GM12878 (cell line): ENCODE data around the gene GABRB1. TPM values are rescaled to one million over a fixed set of nuclear protein-coding genes. Genes with fewer than 3 reads are reported as not detected.
"Not testable (repeated sequence)": the region's sequence is repeated elsewhere in the genome, so short reads cannot be mapped to it uniquely, and the experiment has no call there.

Experiments used
- ATAC-seq: fragments of 200-7000 bp; cut with Tn5 transposase; 3 replicates; pipeline ENCODE4 v1.9.1; 2020; ENCODE audit warnings: mild to moderate bottlenecking, moderate library complexity
- BruUV-seq: library from RNA; stranded (reverse); fragments of 400-500 nt; replicated peaks from 2 replicates; lab custom pipeline; 2021; lab: Mats Ljungman, UMichigan
- CTCF ChIA-PET: fragments of 300-600 bp; sonication (Branson Sonifier 250); formaldehyde crosslinking; extraction: SDS; loops from one replicate; lab custom pipeline; 2021; ENCODE audit warnings: inconsistent platforms; lab: Yijun Ruan, JAX
- POLR2A ChIA-PET: fragments of 350-600 bp; formaldehyde crosslinking; extraction: SDS; loops from one replicate; lab custom pipeline; 2021; ENCODE audit warnings: inconsistent platforms; lab: Charles Lee
- RAD21 ChIA-PET: fragments of 300-600 bp; sonication (Branson Sonifier 250); formaldehyde crosslinking; loops from one replicate; lab custom pipeline; 2023; ENCODE audit warnings: antibody characterized with exemption; ENCODE audit not compliant: unreplicated experiment; lab: Charles Lee
- SMC1A ChIA-PET: fragments of 300-600 bp; sonication (Branson Sonifier 250); formaldehyde crosslinking; loops from one replicate; lab custom pipeline; 2023; ENCODE audit not compliant: unreplicated experiment, uncharacterized antibody; lab: Charles Lee
- DNase-seq: peaks from one replicate; pipeline ENCODE4 v3.0.0-alpha.2; 2011; ENCODE audit warnings: low read depth, low spot score
- FAIRE-seq: peaks from 3 replicates; lab custom pipeline; 2011; peaks lifted over from hg19 to GRCh38; lab: Jason Lieb, UNC
- H2AFZ ChIP-seq: 2 replicates; pipeline ENCODE4 v1.6.0; 2011; ENCODE audit warnings: low read depth, low read length, control low read depth; ENCODE audit not compliant: control insufficient read depth
- H3K27ac ChIP-seq: 2 replicates; pipeline ENCODE4 v1.5.1; 2011; ENCODE audit warnings: control low read depth; ENCODE audit not compliant: control insufficient read depth, insufficient read depth
- H3K27me3 ChIP-seq, 2 experiments: replicated peaks in 1 of 2; 2 replicates each; pipeline versions ENCODE4 v1.6.0 to v1.6.1; 2011; ENCODE audit warnings: low read length in 1 of 2; ENCODE audit not compliant: control insufficient read depth in 2 of 2, insufficient read depth in 2 of 2
- H3K36me3 ChIP-seq, 2 experiments: 2 replicates each; pipeline ENCODE4 v1.5.1; 2011; ENCODE audit warnings: low read length in 1 of 2; ENCODE audit not compliant: control insufficient read depth in 2 of 2, insufficient read depth in 2 of 2
- H3K4me1 ChIP-seq: 2 replicates; pipeline ENCODE4 v1.6.1; 2011; ENCODE audit warnings: mild to moderate bottlenecking, low read length, moderate library complexity, mixed read lengths; ENCODE audit not compliant: control insufficient read depth, insufficient read depth
- H3K4me2 ChIP-seq: 2 replicates; pipeline ENCODE4 v1.6.0; 2011; ENCODE audit warnings: control low read depth; ENCODE audit not compliant: control insufficient read depth, insufficient read depth
- H3K4me3 ChIP-seq: fragments of 200-600 bp; sonication (generic); 2 replicates; pipeline ENCODE4 v1.5.1; 2016
- H3K79me2 ChIP-seq: 2 replicates; pipeline ENCODE4 v1.6.0; 2011; ENCODE audit warnings: low read length; ENCODE audit not compliant: control insufficient read depth, insufficient read depth
- H3K9ac ChIP-seq: 2 replicates; pipeline ENCODE4 v1.8.0; 2011; ENCODE audit warnings: low read length, control low read depth, mixed read lengths; ENCODE audit not compliant: control insufficient read depth, insufficient read depth
- H3K9me3 ChIP-seq: replicated peaks from 3 replicates; pipeline ENCODE4 v1.5.1; 2011; ENCODE audit warnings: mild to moderate bottlenecking, low read length; ENCODE audit not compliant: control insufficient read depth, insufficient read depth
- H4K20me1 ChIP-seq: 2 replicates; pipeline ENCODE4 v1.6.0; 2011; ENCODE audit not compliant: control insufficient read depth, insufficient read depth
- CEBPB ChIP-seq, 2 experiments: fragments of 150-350 bp in 1 of 2; IDR thresholded peaks; 2 replicates each; pipeline ENCODE4 v1.6.1; 2012 to 2014; ENCODE audit warnings: low read depth in 2 of 2, low read length in 2 of 2, borderline replicate concordance in 1 of 2, inconsistent platforms in 1 of 2
- NR2C1 ChIP-seq: fragments of 450-650 bp; IDR thresholded peaks from 2 replicates; pipeline ENCODE4 v1.6.1; 2017; ENCODE audit warnings: antibody characterized with exemption, mild to moderate bottlenecking, moderate library complexity
- PAX5 ChIP-seq: IDR thresholded peaks from 2 replicates; pipeline ENCODE4 v1.6.1; 2011; ENCODE audit warnings: low read depth, low read length, borderline replicate concordance
- RELA ChIP-seq: fragments of 450-650 bp; IDR thresholded peaks from 2 replicates; pipeline ENCODE4 v1.8.0; 2014; ENCODE audit warnings: borderline replicate concordance; ENCODE audit not compliant: partially characterized antibody
- SP1 ChIP-seq: IDR thresholded peaks from one replicate; pipeline ENCODE4 v1.6.1; 2011; ENCODE audit warnings: low read depth, low read length
- SUZ12 ChIP-seq: fragments of 200-600 bp; sonication (generic); IDR thresholded peaks from one replicate; pipeline ENCODE4 v1.6.1; 2018; ENCODE audit warnings: antibody characterized with exemption, mild to moderate bottlenecking; ENCODE audit not compliant: unreplicated experiment
- ZBTB40 ChIP-seq: fragments of 450-650 bp; IDR thresholded peaks from 2 replicates; pipeline ENCODE4 v1.6.1; 2016; ENCODE audit warnings: mild to moderate bottlenecking, moderate library complexity, borderline replicate concordance
- ZNF622 ChIP-seq: fragments of 450-650 bp; IDR thresholded peaks from 2 replicates; pipeline ENCODE4 v1.6.1; 2017; ENCODE audit warnings: mild to moderate bottlenecking, inconsistent platforms
- ZZZ3 ChIP-seq: IDR thresholded peaks from 2 replicates; pipeline ENCODE4 v1.6.1; 2011; ENCODE audit warnings: low read depth; ENCODE audit not compliant: control insufficient read depth, insufficient read length
- WGBS: methylation state at CpG from one replicate; pipeline ENCODE4 v1.1.6; 2016; ENCODE audit warnings: low lambda C conversion rate; ENCODE audit not compliant: insufficient replicate concordance, insufficient coverage; ENCODE audit errors: missing lambda C conversion rate; 5-methylcytosine and 5-hydroxymethylcytosine counted together
- in situ Hi-C: fragments of 300-500 bp; cut with MboI; formaldehyde crosslinking; loops from 9 replicates; pipeline ENCODE4 v1.14.3; 2018; ENCODE audit warnings: mixed read lengths
- intact Hi-C: fragments of 100-400 bp; cut with micrococcal nuclease; formaldehyde crosslinking; loops from one replicate; pipeline ENCODE4 v1.14.2; 2022; ENCODE audit not compliant: unreplicated experiment
- polyA plus RNA-seq, 11 experiments: library from polyadenylated mRNA; depleted of rRNA in 4 of 11; unstranded in 6 of 11; stranded (reverse) in 5 of 11; fragments of >200 nt; fragmentation: Nextera tagmentation in 4 of 11; fragmentation: Illumina TruSeq in 1 of 11; extraction: Ambion mirVana in 4 of 11; extraction: Trizol in 1 of 11; gene quantifications; 1 replicate in 1 of 11; 2 replicates in 10 of 11; pipeline versions ENCODE4 v1.2.1 to v1.2.3, GENCODE V29; 2011 to 2016; ENCODE audit warnings: inconsistent platforms in 2 of 11, missing spikeins in 2 of 11, low read depth in 1 of 11
- total RNA-seq, 4 experiments: library from RNA; depleted of rRNA in 3 of 4; stranded (reverse); fragments of >200 nt in 3 of 4; fragmentation: Illumina TruSeq in 1 of 4; extraction: Trizol in 1 of 4; gene quantifications; 2 replicates each; pipeline versions ENCODE4 v1.2.1 to v1.2.3, GENCODE V29; 2013 to 2021

The GABRB1 gene
- total and polyA plus RNA-seq, 10 of the 15 experiments (the other 5 are each of a cell fraction or from before 2014, with no cell fraction given), result 0.13 to 0.92 TPM; not detected in 8

- TF ChIP-seq ZBTB40 (no peak), NR2C1 (no peak), PAX5 (no peak), SUZ12 (no peak), ZNF622 (no peak), CEBPB (IDR thresholded peaks at IDR 0.05; ENCODE audit: borderline replicate concordance in 1 of 2, low read depth in 2 of 2, low read length in 2 of 2) (no peak), SP1 (no peak), RELA (no peak), ZZZ3 (no peak)
Measured at GRCh38 chr4:47374477-47374876, 343.1 kb downstream of the GABRB1 start (continued).

- 78% methylated on average over 34 of the region's 37 CpGs for WGBS
- SMC1A ChIA-PET, result interaction anchor here (0.6 kb wide), 1 partner anchor 256 kb away, joined by 3 read pairs; no protein-coding TSS in a partner anchor
- H3K79me2 ChIP-seq, H4K20me1 ChIP-seq, intact Hi-C loops, H3K9me3 ChIP-seq, H3K4me3 ChIP-seq, POLR2A ChIA-PET, RAD21 ChIA-PET, BruUV-seq, H3K4me1 ChIP-seq, H3K27me3 ChIP-seq, H3K9ac ChIP-seq, in situ Hi-C loops, H3K36me3 ChIP-seq, ATAC-seq, H3K27ac ChIP-seq, DNase-seq, H3K4me2 ChIP-seq, H2AFZ ChIP-seq, FAIRE-seq: not testable (repeated sequence)
- CTCF ChIA-PET, result interaction anchor here (2.7 kb wide), 1 partner anchor 12 kb away, joined by 10 read pairs; no protein-coding TSS in a partner anchor
Measured at GRCh38 chr4:47378021-47378530, 346.7 kb downstream of the GABRB1 start.
